Stimulated activated CD8-positive, alpha-beta memory T cell treated with anti-CD3 and anti-CD28 coated beads, Interleukin-2, amount 100 ng/mL, for 48 hours (primary cell): ENCODE data around the gene ALLC.

Experiments used
- DNase-seq, 2 donors: peaks; one replicate each; pipeline ENCODE4 v3.0.0-alpha.2; 2020; ENCODE audit warnings: low read depth in 2 of 2

ALLC gene

GRCh38 chr2:3751251-3751650 lies 93.3 kb downstream of the ALLC start:
- no peak for DNase-seq

DNA sequence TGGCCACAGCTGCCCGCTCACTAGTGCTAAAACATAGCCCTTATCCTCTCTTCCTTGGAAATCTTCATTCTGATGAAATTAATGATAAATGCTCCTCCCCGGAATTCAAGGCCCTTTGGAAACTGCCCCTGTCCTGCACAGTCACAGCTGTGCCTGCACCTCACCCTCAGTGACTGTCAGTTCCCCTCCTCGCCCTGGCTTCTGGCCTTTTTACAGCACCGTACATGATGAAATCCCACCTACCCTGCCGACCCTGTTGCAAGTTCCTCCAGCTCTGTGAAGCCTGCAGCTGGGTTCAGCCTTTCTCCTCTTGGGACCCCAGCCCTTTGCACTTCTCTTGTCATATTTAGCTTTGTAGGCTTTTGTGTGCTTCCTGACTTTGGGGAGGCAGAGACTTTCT lies 93.8 kb downstream of the ALLC start:
- no peak for DNase-seq
